ENCODE measurements around the gene ZNRD2.

ZNRD2 gene

GRCh38 chr11:65545853-65546216 is 24.4 kb upstream of the ZNRD2 start:
- Histone ChIP-seq H3K27me3 (replicated peaks in 2 of 5; ENCODE audit: control insufficient read depth in 4 of 5, insufficient read depth in 5 of 5, low read length in 4 of 5) (no peaks in the 10 kb centered on the region), H3K27ac (ENCODE audit: insufficient read depth in 1 of 2, low read depth in 1 of 2, low read length in 2 of 2, poor library complexity in 1 of 2, severe bottlenecking in 2 of 2) (peak overlapping the region in 1 of 2 experiments; percentile 50), H3K4me1 (ENCODE audit: control extremely low read depth in 1 of 4, control insufficient read depth in 4 of 4, insufficient read depth in 4 of 4, low read length in 3 of 4) (peaks cover 8 to 50% (median 44%) of the 10 kb centered on the region in 4 experiments), H3K4me3 (ENCODE audit: control insufficient read depth in 1 of 7, extremely low read depth in 1 of 7, insufficient read depth in 4 of 7, low read depth in 2 of 7, low read length in 6 of 7) (peak overlapping the region in 3 of 7 experiments; percentile 19 to 54 (median 47)), H3K9me3 (ENCODE audit: control extremely low read depth in 1 of 5, control insufficient read depth in 4 of 5, insufficient read depth in 2 of 5, low read depth in 1 of 5, low read length in 4 of 5) (no peaks in the 10 kb centered on the region), H3K36me3 (ENCODE audit: control insufficient read depth in 4 of 4, insufficient read depth in 4 of 4, low read length in 3 of 4) (peaks cover under 1 to 21% (median 13%) of the 10 kb centered on the region in 4 experiments)
- ChIA-PET CTCF (interaction anchor here (1.3 to 21.8 kb wide), 5 partner anchors 9 to 37 kb away, joined by 3 to 262 read pairs (median 4); partner anchors contain the start of genes EHBP1L1, FAM89B, LTBP3 and ZNRD2), POLR2A (no interaction called here)
- no peak for DNase-seq
- WGBS (ENCODE audit: insufficient coverage): 22% methylated on average over 4 of the region's 4 CpGs

GRCh38 chr11:65546217-65546958 is 23.9 kb upstream of the ZNRD2 start:
- POLR2A ChIA-PET: no interaction called here
- no peaks in the 10 kb centered on the region for H3K9me3 ChIP-seq (ENCODE audit: control extremely low read depth in 1 of 5, control insufficient read depth in 4 of 5, insufficient read depth in 2 of 5, low read depth in 1 of 5, low read length in 4 of 5)
- H3K36me3 ChIP-seq (ENCODE audit: control insufficient read depth in 4 of 4, insufficient read depth in 4 of 4, low read length in 3 of 4): peaks cover 2 to 24% (median 15%) of the 10 kb centered on the region in 4 experiments
- no peaks in the 10 kb centered on the region for H3K27me3 ChIP-seq (replicated peaks in 2 of 5; ENCODE audit: control insufficient read depth in 4 of 5, insufficient read depth in 5 of 5, low read length in 4 of 5)
- DNase-seq: peak; percentile 92 to 98 (median 96)
- WGBS (ENCODE audit: insufficient coverage): 2% methylated on average over 62 of the region's 64 CpGs
- CTCF ChIA-PET: interaction anchor here (0.8 to 21.8 kb wide), 6 partner anchors 10 to 36 kb away, joined by 3 to 262 read pairs (median 4); partner anchors contain the start of genes EHBP1L1, FAM89B, LTBP3 and ZNRD2
- H3K4me1 ChIP-seq (ENCODE audit: control extremely low read depth in 1 of 4, control insufficient read depth in 4 of 4, insufficient read depth in 4 of 4, low read length in 3 of 4): peaks cover 7 to 44% (median 39%) of the 10 kb centered on the region in 4 experiments
- H3K27ac ChIP-seq (ENCODE audit: insufficient read depth in 1 of 2, low read depth in 1 of 2, low read length in 2 of 2, poor library complexity in 1 of 2, severe bottlenecking in 2 of 2): peak overlapping the region in 1 of 2 experiments; percentile 50
- peak overlapping the region in 5 of 7 experiments; percentile 19 to 63 (median 54) for H3K4me3 ChIP-seq (ENCODE audit: control insufficient read depth in 1 of 7, extremely low read depth in 1 of 7, insufficient read depth in 4 of 7, low read depth in 2 of 7, low read length in 6 of 7)

GRCh38 chr11:65547446-65548125 is 22.7 kb upstream of the ZNRD2 start:
- 89% methylated on average over 30 of the region's 52 CpGs for WGBS (ENCODE audit: insufficient coverage)
- ChIA-PET POLR2A (no interaction called here), CTCF (interaction anchor here (0.8 to 21.8 kb wide), 4 partner anchors 9 to 46 kb away, joined by 3 to 262 read pairs (median 4); partner anchors contain the start of genes EHBP1L1 and ZNRD2)
- no peaks in the 10 kb centered on the region for H3K9me3 ChIP-seq (ENCODE audit: control extremely low read depth in 1 of 5, control insufficient read depth in 4 of 5, insufficient read depth in 2 of 5, low read depth in 1 of 5, low read length in 4 of 5)
- H3K27ac ChIP-seq (ENCODE audit: insufficient read depth in 1 of 2, low read depth in 1 of 2, low read length in 2 of 2, poor library complexity in 1 of 2, severe bottlenecking in 2 of 2): no peak overlapping the region
- no peaks in the 10 kb centered on the region for H3K27me3 ChIP-seq (replicated peaks in 2 of 5; ENCODE audit: control insufficient read depth in 4 of 5, insufficient read depth in 5 of 5, low read length in 4 of 5)
- peaks cover 2 to 29% (median 18%) of the 10 kb centered on the region in 4 experiments for H3K36me3 ChIP-seq (ENCODE audit: control insufficient read depth in 4 of 4, insufficient read depth in 4 of 4, low read length in 3 of 4)
- peak in 2 of 3 donors; percentile 39 to 41 for DNase-seq
- H3K4me3 ChIP-seq (ENCODE audit: control insufficient read depth in 1 of 7, extremely low read depth in 1 of 7, insufficient read depth in 4 of 7, low read depth in 2 of 7, low read length in 6 of 7): no peak overlapping the region
- H3K4me1 ChIP-seq (ENCODE audit: control extremely low read depth in 1 of 4, control insufficient read depth in 4 of 4, insufficient read depth in 4 of 4, low read length in 3 of 4): peaks cover 6 to 49% (median 44%) of the 10 kb centered on the region in 4 experiments

- DNase-seq: no peak
- Histone ChIP-seq H3K4me3 (ENCODE audit: control insufficient read depth in 1 of 7, extremely low read depth in 1 of 7, insufficient read depth in 4 of 7, low read depth in 2 of 7, low read length in 6 of 7) (no peak overlapping the region), H3K27me3 (replicated peaks in 2 of 5; ENCODE audit: control insufficient read depth in 4 of 5, insufficient read depth in 5 of 5, low read length in 4 of 5) (no peaks in the 10 kb centered on the region), H3K36me3 (ENCODE audit: control insufficient read depth in 4 of 4, insufficient read depth in 4 of 4, low read length in 3 of 4) (peaks cover 2 to 25% (median 17%) of the 10 kb centered on the region in 4 experiments), H3K27ac (ENCODE audit: insufficient read depth in 1 of 2, low read depth in 1 of 2, low read length in 2 of 2, poor library complexity in 1 of 2, severe bottlenecking in 2 of 2) (no peak overlapping the region), H3K9me3 (ENCODE audit: control extremely low read depth in 1 of 5, control insufficient read depth in 4 of 5, insufficient read depth in 2 of 5, low read depth in 1 of 5, low read length in 4 of 5) (no peaks in the 10 kb centered on the region), H3K4me1 (ENCODE audit: control extremely low read depth in 1 of 4, control insufficient read depth in 4 of 4, insufficient read depth in 4 of 4, low read length in 3 of 4) (peaks cover 6 to 56% (median 51%) of the 10 kb centered on the region in 4 experiments)
- CTCF ChIA-PET: interaction anchor here (0.9 to 21.8 kb wide), 4 partner anchors 23 to 45 kb away, joined by 3 to 262 read pairs (median 4); partner anchors contain the start of genes EHBP1L1 and FAM89B
- WGBS (ENCODE audit: insufficient coverage): 100% methylated on average over 1 of the region's 3 CpGs
- POLR2A ChIA-PET: no interaction called here
Observed at GRCh38 chr11:65548395-65548794, 21.9 kb upstream of the ZNRD2 start.

GRCh38 chr11:65549096-65549495 is 21.2 kb upstream of the ZNRD2 start:
- Histone ChIP-seq H3K36me3 (ENCODE audit: control insufficient read depth in 4 of 4, insufficient read depth in 4 of 4, low read length in 3 of 4) (peaks cover 2 to 22% (median 15%) of the 10 kb centered on the region in 4 experiments), H3K27ac (ENCODE audit: insufficient read depth in 1 of 2, low read depth in 1 of 2, low read length in 2 of 2, poor library complexity in 1 of 2, severe bottlenecking in 2 of 2) (no peak overlapping the region), H3K9me3 (ENCODE audit: control extremely low read depth in 1 of 5, control insufficient read depth in 4 of 5, insufficient read depth in 2 of 5, low read depth in 1 of 5, low read length in 4 of 5) (no peaks in the 10 kb centered on the region), H3K4me3 (ENCODE audit: control insufficient read depth in 1 of 7, extremely low read depth in 1 of 7, insufficient read depth in 4 of 7, low read depth in 2 of 7, low read length in 6 of 7) (no peak overlapping the region), H3K27me3 (replicated peaks in 2 of 5; ENCODE audit: control insufficient read depth in 4 of 5, insufficient read depth in 5 of 5, low read length in 4 of 5) (no peaks in the 10 kb centered on the region), H3K4me1 (ENCODE audit: control extremely low read depth in 1 of 4, control insufficient read depth in 4 of 4, insufficient read depth in 4 of 4, low read length in 3 of 4) (peaks cover 6 to 63% (median 58%) of the 10 kb centered on the region in 4 experiments)
- WGBS (ENCODE audit: insufficient coverage): 100% methylated on average over 3 of the region's 3 CpGs
- no peak for DNase-seq
- POLR2A ChIA-PET: no interaction called here
- CTCF ChIA-PET: interaction anchor here (0.6 to 21.8 kb wide), 5 partner anchors 23 to 277 kb away, joined by 3 to 262 read pairs (median 4); partner anchors contain the start of genes EHBP1L1 and FAM89B

- H3K27ac ChIP-seq (ENCODE audit: insufficient read depth in 1 of 2, low read depth in 1 of 2, low read length in 2 of 2, poor library complexity in 1 of 2, severe bottlenecking in 2 of 2): no peak overlapping the region
- H3K4me1 ChIP-seq (ENCODE audit: control extremely low read depth in 1 of 4, control insufficient read depth in 4 of 4, insufficient read depth in 4 of 4, low read length in 3 of 4): peaks cover 2 to 78% (median 71%) of the 10 kb centered on the region in 4 experiments
- H3K9me3 ChIP-seq (ENCODE audit: control extremely low read depth in 1 of 5, control insufficient read depth in 4 of 5, insufficient read depth in 2 of 5, low read depth in 1 of 5, low read length in 4 of 5): no peaks in the 10 kb centered on the region
- peak; percentile 49 to 87 (median 81) for DNase-seq
- H3K4me3 ChIP-seq (ENCODE audit: control insufficient read depth in 1 of 7, extremely low read depth in 1 of 7, insufficient read depth in 4 of 7, low read depth in 2 of 7, low read length in 6 of 7): no peak overlapping the region
- WGBS (ENCODE audit: insufficient coverage): 63% methylated on average over 16 of the region's 17 CpGs
- POLR2A ChIA-PET: interaction anchor here (0.6 to 2.1 kb wide), 4 partner anchors 12 to 74 kb away, joined by 3 to 13 read pairs (median 4); partner anchors contain the start of gene ZNRD2
- H3K36me3 ChIP-seq (ENCODE audit: control insufficient read depth in 4 of 4, insufficient read depth in 4 of 4, low read length in 3 of 4): peaks cover 2 to 19% (median 11%) of the 10 kb centered on the region in 4 experiments
- CTCF ChIA-PET: interaction anchor here (1.0 to 3.5 kb wide), 12 partner anchors 10 to 52 kb away, joined by 3 to 39 read pairs (median 13); partner anchors contain the start of genes EHBP1L1, FAM89B, KCNK7 and ZNRD2
- H3K27me3 ChIP-seq (replicated peaks in 2 of 5; ENCODE audit: control insufficient read depth in 4 of 5, insufficient read depth in 5 of 5, low read length in 4 of 5): no peaks in the 10 kb centered on the region
Observed at GRCh38 chr11:65551572-65552387, 18.5 kb upstream of the ZNRD2 start.
